LHCN-M2 (cell line): Measurements from ENCODE around the gene PRDM5. TPM values are rescaled to one million over a fixed set of nuclear protein-coding genes. Genes with fewer than 3 reads are reported as not detected.

ENCODE experiments used
- DNase-seq: peaks from one replicate; pipeline ENCODE4 v3.0.0-alpha.2; 2012; ENCODE audit warnings: low read depth
- total RNA-seq: library from RNA; depleted of rRNA; stranded (reverse); fragments of >200 nt; gene quantifications from 2 replicates; pipeline ENCODE4 v1.2.3, GENCODE V29; 2014

PRDM5 gene
- total RNA-seq, 1 experiment from 2014 or later, result 16.5 TPM

DNA sequence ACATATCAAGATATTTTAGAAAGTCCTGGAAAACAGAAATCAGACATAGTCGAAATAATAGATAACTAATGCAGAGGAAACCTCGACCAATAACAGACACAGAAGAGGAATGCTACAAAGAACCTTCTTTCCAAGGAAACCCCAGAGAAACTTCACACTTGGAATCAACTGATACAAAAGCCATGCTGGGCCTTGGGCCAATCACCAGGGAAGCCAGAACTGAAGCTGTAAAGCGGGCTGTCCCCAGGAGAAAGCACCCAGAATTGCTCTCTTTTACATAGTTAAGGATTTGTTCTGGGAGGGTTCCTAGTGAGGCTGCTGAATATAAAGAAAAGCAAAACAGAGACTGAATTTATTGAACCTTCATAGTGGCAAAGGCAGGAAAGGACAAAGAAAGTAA lies 100.5 kb downstream of the PRDM5 start:
- no peak for DNase-seq

DNA sequence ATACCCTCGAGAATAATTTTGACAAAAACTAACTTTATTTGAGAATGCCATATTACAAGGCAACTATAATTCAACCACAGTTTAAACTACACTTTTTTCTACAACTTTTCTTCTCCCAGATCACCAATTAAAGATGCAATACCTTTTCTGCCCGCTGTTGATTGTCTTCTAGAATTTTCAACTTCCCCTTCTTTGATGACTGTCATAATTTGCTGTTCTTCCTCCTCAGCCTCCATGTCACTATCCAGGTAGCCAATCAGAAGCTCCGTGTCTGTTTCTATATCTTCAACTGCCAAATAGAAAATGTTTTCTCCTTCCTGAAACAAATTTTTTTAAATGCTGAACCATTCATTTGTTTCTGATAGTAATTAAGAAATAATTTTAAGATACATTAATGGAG lies 101.5 kb downstream of the PRDM5 start:
- no peak for DNase-seq

GRCh38 chr4:120819805-120820437 lies 102.6 kb downstream of the PRDM5 start:
- DNase-seq, result no peak

DNA sequence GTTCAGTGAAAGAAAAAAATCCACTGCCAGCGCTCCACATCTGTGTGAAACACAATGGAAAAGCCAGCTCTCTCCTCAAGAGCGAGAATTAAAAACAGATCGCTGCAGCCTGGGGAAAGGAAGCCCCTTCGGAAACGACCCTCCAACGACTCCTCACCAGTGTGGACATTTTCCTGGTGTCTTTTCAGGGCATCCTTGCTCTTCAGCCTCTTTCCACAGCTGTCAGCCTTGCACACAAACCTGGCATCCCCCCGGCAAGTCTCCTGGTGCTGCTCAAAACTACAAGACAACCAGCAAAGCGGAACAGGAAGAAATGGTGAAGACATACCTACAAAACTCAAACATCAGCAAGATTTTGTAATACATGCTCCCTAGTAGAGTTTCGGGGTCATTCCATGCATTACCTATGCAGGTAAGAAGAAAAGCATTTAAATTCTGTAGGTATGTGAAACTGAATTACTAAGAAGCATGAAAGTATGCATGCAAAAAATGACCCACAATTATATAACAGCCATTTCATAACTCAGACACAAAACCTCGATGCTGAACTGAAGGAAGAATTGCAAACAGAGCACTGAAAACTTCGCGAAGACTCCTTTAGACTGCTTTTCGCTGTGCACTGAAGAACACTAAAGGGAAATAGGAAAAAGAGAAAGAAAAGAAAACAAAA lies 106.1 kb downstream of the PRDM5 start:
- no peak for DNase-seq

DNA sequence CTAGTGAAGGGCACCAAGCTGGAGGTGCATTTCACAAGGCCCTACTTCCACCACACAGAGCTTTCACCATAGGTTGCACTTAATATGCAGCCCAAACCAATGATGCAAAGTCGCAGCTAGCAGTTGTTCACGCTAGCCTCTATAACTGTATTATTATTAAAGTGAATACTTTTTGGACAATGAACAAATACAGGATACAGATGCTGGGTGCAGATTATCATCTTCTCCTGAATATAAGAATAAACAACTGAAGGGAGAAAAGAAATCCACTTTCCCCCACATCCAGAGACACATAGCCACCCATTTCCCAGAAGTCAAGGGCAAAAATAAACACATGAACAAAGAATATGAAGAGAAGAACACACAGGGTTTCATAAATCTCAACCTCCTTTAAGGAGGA lies 107.2 kb downstream of the PRDM5 start:
- no peak for DNase-seq

- DNase-seq, result no peak
Observed at GRCh38 chr4:120814886-120815285, 107.6 kb downstream of the PRDM5 start.

- DNase-seq, result no peak
Observed at GRCh38 chr4:120812216-120812615, 110.3 kb downstream of the PRDM5 start.

DNA sequence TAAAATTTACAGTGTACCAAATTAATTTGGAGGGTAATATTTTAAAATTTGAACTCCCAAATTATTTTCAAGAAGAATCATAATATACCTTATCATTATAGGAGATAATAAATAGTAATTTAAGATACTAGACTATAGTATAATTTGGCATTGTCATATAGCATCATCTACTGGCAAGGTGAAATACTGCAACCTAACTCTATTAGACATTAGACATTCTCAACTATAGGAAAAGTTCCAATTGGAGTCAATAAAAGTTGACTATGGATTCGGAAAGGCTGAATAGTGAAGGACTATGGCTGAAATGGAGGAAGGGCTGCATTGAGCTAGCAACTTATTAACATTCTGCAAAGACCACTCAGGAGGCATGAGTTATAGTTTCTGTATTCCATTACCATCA lies 113.0 kb downstream of the PRDM5 start:
- peak; percentile 20 for DNase-seq

GRCh38 chr4:120808475-120809141 lies 113.9 kb downstream of the PRDM5 start:
- DNase-seq, result no peak

GRCh38 chr4:120801137-120801758 lies 121.3 kb downstream of the PRDM5 start:
- DNase-seq, result peak; percentile 63

GRCh38 chr4:120798570-120798969 lies 124.0 kb downstream of the PRDM5 start:
- DNase-seq, result no peak

- no peak for DNase-seq
Observed at GRCh38 chr4:120796271-120796670, 126.3 kb downstream of the PRDM5 start.

DNA sequence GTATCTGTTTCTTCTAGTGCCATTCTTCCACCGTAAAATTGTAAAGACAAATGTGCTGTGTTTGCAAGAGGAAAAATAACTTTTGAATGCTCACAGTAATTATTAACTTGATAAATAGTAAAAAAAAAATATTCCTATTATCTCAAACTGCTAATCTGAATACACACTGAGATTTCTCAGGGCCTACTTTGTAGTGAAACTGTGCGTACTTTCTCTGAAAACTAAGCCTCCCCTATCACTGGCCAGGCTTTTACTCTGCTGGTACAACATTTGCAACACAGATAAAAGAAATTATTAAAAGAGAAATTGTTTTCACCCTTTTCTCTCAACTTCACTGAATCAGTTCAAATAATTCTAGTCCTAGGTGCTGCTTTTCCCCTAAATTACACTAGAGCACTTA lies 137.3 kb downstream of the PRDM5 start:
- DNase-seq, result no peak

DNA sequence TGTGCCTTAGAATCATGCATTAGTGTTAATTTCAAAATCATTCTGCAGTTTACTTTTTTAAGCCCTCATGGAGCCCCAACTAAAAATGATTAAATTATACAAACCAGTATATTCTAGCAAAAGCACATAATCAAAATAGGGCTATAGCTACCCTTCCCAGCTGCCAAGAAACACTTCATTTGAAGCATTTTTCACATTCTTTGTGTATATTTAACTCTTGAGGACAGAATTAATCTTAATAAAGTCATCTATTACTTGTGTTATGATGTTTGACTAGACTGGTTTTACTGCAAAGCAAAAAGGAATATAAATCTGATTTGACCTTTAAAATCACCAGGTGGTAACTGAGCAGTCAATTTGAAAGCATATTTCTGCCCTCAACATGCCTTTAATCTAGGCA lies 145.1 kb downstream of the PRDM5 start:
- DNase-seq, result no peak

- DNase-seq, result no peak
Observed at GRCh38 chr4:120775431-120775830, 147.1 kb downstream of the PRDM5 start.

GRCh38 chr4:120773641-120774040 lies 148.9 kb downstream of the PRDM5 start:
- DNase-seq, result peak; percentile 5

- no peak for DNase-seq
Observed at GRCh38 chr4:120771907-120772306, 150.6 kb downstream of the PRDM5 start.

DNA sequence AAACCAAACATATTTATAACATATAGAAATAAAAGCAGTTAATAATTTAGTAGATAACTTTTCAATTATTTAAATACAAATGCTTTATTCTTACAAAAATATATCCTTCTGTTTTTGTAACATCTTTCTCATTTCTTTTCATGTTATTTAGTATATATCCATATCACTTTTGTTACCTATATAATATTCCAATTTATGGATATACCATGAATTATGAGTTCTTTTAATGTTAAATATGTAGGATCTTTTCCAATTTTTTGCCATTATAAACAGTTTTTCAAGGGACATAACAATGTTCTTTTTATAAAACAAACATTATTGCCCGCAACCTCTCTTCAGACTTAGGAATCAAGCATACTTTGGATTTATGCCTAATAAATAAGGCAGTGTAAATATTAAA lies 151.6 kb downstream of the PRDM5 start:
- DNase-seq, result no peak

- DNase-seq, result peak; percentile 55
Observed at GRCh38 chr4:120769227-120769626, 153.3 kb downstream of the PRDM5 start.

- no peak for DNase-seq
Observed at GRCh38 chr4:120765260-120765680, 157.3 kb downstream of the PRDM5 start.

- DNase-seq, result no peak
Observed at GRCh38 chr4:120763650-120764049, 158.9 kb downstream of the PRDM5 start.

- DNase-seq, result no peak
Observed at GRCh38 chr4:120761070-120761469, 161.5 kb downstream of the PRDM5 start.

GRCh38 chr4:120760047-120760446 lies 162.5 kb downstream of the PRDM5 start:
- no peak for DNase-seq
